Measurements from ENCODE around the gene AKIRIN2. TPM values are rescaled to one million over a fixed set of nuclear protein-coding genes. Genes with fewer than 3 reads are reported as not detected.

AKIRIN2 gene
- total and polyA plus RNA-seq, 4 donors: 11.0 to 18.8 (median 14.4) TPM

DNA sequence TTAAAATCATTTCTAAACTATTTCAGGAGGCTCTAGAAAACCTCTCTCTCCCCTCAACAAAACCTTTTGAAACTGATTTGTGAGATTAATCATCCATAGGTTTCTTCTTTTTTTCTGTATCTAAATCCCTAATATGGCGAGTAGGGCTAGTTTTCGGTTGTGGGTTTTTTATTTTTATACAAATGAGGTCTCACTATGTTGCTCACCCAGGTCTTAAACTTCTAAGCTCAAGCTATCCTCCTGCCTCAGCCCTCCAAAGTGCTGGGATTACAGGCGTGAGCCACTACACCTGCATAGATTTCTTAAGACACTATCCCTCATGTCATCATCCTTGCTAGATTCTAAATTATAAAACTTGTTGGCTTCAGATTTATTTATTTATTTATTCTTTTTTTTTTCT, 68.2 kb downstream of the AKIRIN2 start:
- Histone ChIP-seq H3K4me3 (ENCODE audit: low read depth in 1 of 3, low read length in 3 of 3) (no peak overlapping the region), H3K9me3 (ENCODE audit: control insufficient read depth in 4 of 4, low read length in 3 of 4) (no peaks in the 10 kb centered on the region), H3K4me1 (ENCODE audit: control insufficient read depth in 4 of 4, insufficient read depth in 4 of 4, low read length in 3 of 4) (no peaks in the 10 kb centered on the region), H3K27ac (ENCODE audit: low read depth in 1 of 2, low read length in 2 of 2) (no peak overlapping the region), H3K9ac (ENCODE audit: low read depth in 1 of 2, low read length in 2 of 2) (no peak overlapping the region), H3K36me3 (ENCODE audit: control insufficient read depth in 4 of 4, insufficient read depth in 3 of 4, low read depth in 1 of 4, low read length in 3 of 4) (peaks cover 0 to 9% (median 3%) of the 10 kb centered on the region in 4 donors), H3K27me3 (ENCODE audit: control insufficient read depth in 4 of 4, insufficient read depth in 4 of 4, low read length in 3 of 4) (no peaks in the 10 kb centered on the region)
- TF ChIP-seq, protein P1, sequence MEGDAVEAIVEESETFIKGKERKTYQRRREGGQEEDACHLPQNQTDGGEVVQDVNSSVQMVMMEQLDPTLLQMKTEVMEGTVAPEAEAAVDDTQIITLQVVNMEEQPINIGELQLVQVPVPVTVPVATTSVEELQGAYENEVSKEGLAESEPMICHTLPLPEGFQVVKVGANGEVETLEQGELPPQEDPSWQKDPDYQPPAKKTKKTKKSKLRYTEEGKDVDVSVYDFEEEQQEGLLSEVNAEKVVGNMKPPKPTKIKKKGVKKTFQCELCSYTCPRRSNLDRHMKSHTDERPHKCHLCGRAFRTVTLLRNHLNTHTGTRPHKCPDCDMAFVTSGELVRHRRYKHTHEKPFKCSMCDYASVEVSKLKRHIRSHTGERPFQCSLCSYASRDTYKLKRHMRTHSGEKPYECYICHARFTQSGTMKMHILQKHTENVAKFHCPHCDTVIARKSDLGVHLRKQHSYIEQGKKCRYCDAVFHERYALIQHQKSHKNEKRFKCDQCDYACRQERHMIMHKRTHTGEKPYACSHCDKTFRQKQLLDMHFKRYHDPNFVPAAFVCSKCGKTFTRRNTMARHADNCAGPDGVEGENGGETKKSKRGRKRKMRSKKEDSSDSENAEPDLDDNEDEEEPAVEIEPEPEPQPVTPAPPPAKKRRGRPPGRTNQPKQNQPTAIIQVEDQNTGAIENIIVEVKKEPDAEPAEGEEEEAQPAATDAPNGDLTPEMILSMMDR (IDR thresholded peaks at IDR 0.05; ENCODE audit: low read depth, low read length, missing input control): no peak
- TF ChIP-seq, protein P2, sequence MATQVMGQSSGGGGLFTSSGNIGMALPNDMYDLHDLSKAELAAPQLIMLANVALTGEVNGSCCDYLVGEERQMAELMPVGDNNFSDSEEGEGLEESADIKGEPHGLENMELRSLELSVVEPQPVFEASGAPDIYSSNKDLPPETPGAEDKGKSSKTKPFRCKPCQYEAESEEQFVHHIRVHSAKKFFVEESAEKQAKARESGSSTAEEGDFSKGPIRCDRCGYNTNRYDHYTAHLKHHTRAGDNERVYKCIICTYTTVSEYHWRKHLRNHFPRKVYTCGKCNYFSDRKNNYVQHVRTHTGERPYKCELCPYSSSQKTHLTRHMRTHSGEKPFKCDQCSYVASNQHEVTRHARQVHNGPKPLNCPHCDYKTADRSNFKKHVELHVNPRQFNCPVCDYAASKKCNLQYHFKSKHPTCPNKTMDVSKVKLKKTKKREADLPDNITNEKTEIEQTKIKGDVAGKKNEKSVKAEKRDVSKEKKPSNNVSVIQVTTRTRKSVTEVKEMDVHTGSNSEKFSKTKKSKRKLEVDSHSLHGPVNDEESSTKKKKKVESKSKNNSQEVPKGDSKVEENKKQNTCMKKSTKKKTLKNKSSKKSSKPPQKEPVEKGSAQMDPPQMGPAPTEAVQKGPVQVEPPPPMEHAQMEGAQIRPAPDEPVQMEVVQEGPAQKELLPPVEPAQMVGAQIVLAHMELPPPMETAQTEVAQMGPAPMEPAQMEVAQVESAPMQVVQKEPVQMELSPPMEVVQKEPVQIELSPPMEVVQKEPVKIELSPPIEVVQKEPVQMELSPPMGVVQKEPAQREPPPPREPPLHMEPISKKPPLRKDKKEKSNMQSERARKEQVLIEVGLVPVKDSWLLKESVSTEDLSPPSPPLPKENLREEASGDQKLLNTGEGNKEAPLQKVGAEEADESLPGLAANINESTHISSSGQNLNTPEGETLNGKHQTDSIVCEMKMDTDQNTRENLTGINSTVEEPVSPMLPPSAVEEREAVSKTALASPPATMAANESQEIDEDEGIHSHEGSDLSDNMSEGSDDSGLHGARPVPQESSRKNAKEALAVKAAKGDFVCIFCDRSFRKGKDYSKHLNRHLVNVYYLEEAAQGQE (IDR thresholded peaks at IDR 0.05): no peak
- TF ChIP-seq TAF1 (conservative IDR thresholded peaks at IDR 0.05): no peak
- TF ChIP-seq, protein P3, sequence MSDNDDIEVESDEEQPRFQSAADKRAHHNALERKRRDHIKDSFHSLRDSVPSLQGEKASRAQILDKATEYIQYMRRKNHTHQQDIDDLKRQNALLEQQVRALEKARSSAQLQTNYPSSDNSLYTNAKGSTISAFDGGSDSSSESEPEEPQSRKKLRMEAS (IDR thresholded peaks at IDR 0.05): no peak
- no peak for TF ChIP-seq HNF4G (IDR thresholded peaks at IDR 0.05)
- no peak for TF ChIP-seq SP1 (IDR thresholded peaks at IDR 0.05)
- TF ChIP-seq HNF4A (conservative IDR thresholded peaks at IDR 0.05): no peak
- no peak for TF ChIP-seq GABPA (IDR thresholded peaks at IDR 0.05 in 1 of 2, conservative IDR thresholded peaks at IDR 0.05 in 1 of 2)
- no peak for TF ChIP-seq FOXA1 (IDR thresholded peaks at IDR 0.05)
- TF ChIP-seq EGR1 (IDR thresholded peaks at IDR 0.05; ENCODE audit: low read depth in 2 of 2): no peak
- TF ChIP-seq YY1 (IDR thresholded peaks at IDR 0.05): no peak
- 82% methylated on average over 3 of the region's 3 CpGs for WGBS
- no peak for DNase-seq (ENCODE audit: low spot score)

DNA sequence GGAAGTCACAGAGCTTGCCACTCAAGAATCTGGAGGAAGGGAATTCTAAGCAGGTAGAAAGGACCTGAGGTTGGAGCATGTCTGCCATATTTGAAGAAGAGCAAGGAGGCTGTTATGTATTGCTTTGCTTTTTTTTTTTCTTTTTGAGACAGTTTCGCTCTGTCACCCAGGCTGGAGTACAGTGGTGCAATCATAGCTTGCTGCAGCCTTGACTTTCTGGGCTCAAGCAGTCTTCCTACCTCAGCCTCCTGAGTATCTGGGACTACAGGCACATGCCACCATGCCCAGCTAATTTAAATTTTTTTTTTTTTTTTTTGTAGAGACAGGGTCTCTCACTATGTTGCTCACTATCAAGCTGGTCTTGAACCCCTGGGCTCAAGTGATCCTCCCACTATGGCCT, 71.3 kb downstream of the AKIRIN2 start:
- TF ChIP-seq GABPA (IDR thresholded peaks at IDR 0.05 in 1 of 2, conservative IDR thresholded peaks at IDR 0.05 in 1 of 2) (no peak), JUND (IDR thresholded peaks at IDR 0.05) (no peak)
- no peak for DNase-seq (ENCODE audit: low spot score)
- no peak overlapping the region for H3K27ac ChIP-seq (ENCODE audit: low read depth in 1 of 2, low read length in 2 of 2)
- H3K9me3 ChIP-seq (ENCODE audit: control insufficient read depth in 4 of 4, low read length in 3 of 4): no peaks in the 10 kb centered on the region
- H3K36me3 ChIP-seq (ENCODE audit: control insufficient read depth in 4 of 4, insufficient read depth in 3 of 4, low read depth in 1 of 4, low read length in 3 of 4): peaks cover 0 to 4% (median 0%) of the 10 kb centered on the region in 4 donors
- H3K4me1 ChIP-seq (ENCODE audit: control insufficient read depth in 4 of 4, insufficient read depth in 4 of 4, low read length in 3 of 4): no peaks in the 10 kb centered on the region
- H3K4me3 ChIP-seq (ENCODE audit: low read depth in 1 of 3, low read length in 3 of 3): no peak overlapping the region
- 100% methylated on average over 1 of the region's 1 CpG for WGBS
- no peak overlapping the region for H3K9ac ChIP-seq (ENCODE audit: low read depth in 1 of 2, low read length in 2 of 2)
- H3K27me3 ChIP-seq (ENCODE audit: control insufficient read depth in 4 of 4, insufficient read depth in 4 of 4, low read length in 3 of 4): no peaks in the 10 kb centered on the region

DNA sequence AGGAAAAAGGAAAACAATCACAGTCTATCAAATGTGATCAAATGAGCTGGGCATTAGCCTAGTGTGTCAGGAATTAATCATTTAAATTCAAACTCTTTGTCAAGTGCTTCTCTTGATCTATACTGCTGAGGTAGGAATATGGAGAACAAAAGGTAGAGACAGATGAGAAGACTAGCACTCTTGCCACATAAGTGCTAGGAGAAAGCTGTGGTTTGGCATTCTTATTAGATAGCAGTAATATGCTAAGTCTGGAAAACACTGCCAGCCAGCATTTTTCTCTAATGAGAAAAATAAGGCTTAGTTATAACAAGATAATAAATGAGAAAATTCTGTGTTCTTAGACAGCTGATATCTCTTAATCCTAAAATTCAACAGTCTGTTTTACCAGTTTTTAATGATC, 73.2 kb downstream of the AKIRIN2 start:
- no peaks in the 10 kb centered on the region for H3K27me3 ChIP-seq (ENCODE audit: control insufficient read depth in 4 of 4, insufficient read depth in 4 of 4, low read length in 3 of 4)
- H3K4me3 ChIP-seq (ENCODE audit: low read depth in 1 of 3, low read length in 3 of 3): no peak overlapping the region
- H3K36me3 ChIP-seq (ENCODE audit: control insufficient read depth in 4 of 4, insufficient read depth in 3 of 4, low read depth in 1 of 4, low read length in 3 of 4): peaks cover 0 to 4% (median 0%) of the 10 kb centered on the region in 4 donors
- DNase-seq (ENCODE audit: low spot score): no peak
- H3K27ac ChIP-seq (ENCODE audit: low read depth in 1 of 2, low read length in 2 of 2): no peak overlapping the region
- H3K9me3 ChIP-seq (ENCODE audit: control insufficient read depth in 4 of 4, low read length in 3 of 4): no peaks in the 10 kb centered on the region
- no peak overlapping the region for H3K9ac ChIP-seq (ENCODE audit: low read depth in 1 of 2, low read length in 2 of 2)
- TF ChIP-seq YY1 (IDR thresholded peaks at IDR 0.05) (no peak), NR2F2 (IDR thresholded peaks at IDR 0.05) (no peak), RXRA (IDR thresholded peaks at IDR 0.05) (no peak), FOXA1 (IDR thresholded peaks at IDR 0.05) (no peak), JUND (IDR thresholded peaks at IDR 0.05) (no peak)
- no peaks in the 10 kb centered on the region for H3K4me1 ChIP-seq (ENCODE audit: control insufficient read depth in 4 of 4, insufficient read depth in 4 of 4, low read length in 3 of 4)
